Measurements from ENCODE around the gene TMEM74B. TPM values are rescaled to one million over a fixed set of nuclear protein-coding genes. Genes with fewer than 3 reads are reported as not detected.

Gene TMEM74B
- total RNA-seq, 1 experiment from 2014 or later: 8.4 TPM

DNA sequence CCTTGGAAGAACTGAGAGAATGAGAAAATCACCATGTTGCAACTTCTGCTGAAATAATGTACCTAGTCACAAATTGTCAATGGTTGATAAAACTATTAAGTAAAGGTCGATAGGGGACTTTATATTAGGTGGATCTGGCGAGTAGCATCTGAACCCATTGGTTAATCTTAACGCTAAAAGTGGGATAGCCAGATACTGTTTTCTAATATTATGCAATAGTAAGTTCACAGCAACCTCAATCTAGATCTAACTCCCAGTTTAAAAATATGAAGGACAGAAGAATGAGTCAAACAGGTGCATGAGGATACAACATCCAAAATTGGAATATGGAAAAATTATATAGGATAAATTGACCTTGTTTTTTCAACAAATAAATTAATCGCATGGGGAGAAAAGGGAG lies 47.5 kb downstream of the TMEM74B start:
- CTCF ChIA-PET: no interaction called here
- H3K4me3 Mint-ChIP-seq: no peak overlapping the region
- DNase-seq (ENCODE audit: low spot score) (no peak), ATAC-seq (no peak)
- H3K27ac Mint-ChIP-seq: no peak overlapping the region
- no peaks in the 10 kb centered on the region for H3K27me3 Mint-ChIP-seq (ENCODE audit: low read depth)
- TF ChIP-seq PREB (CRISPR knock-in tag; IDR thresholded peaks at IDR 0.05; ENCODE audit: borderline replicate concordance) (no peak), E2F5 (CRISPR knock-in tag; IDR thresholded peaks at IDR 0.05) (no peak), NFYB (CRISPR knock-in tag; conservative IDR thresholded peaks at IDR 0.05; ENCODE audit: low read depth) (no peak), TEAD1 (CRISPR knock-in tag; IDR thresholded peaks at IDR 0.05) (no peak)
- TF ChIP-seq, protein P1, sequence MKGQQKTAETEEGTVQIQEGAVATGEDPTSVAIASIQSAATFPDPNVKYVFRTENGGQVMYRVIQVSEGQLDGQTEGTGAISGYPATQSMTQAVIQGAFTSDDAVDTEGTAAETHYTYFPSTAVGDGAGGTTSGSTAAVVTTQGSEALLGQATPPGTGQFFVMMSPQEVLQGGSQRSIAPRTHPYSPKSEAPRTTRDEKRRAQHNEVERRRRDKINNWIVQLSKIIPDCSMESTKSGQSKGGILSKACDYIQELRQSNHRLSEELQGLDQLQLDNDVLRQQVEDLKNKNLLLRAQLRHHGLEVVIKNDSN (CRISPR knock-in tag; IDR thresholded peaks at IDR 0.05): no peak
- H3K9me3 Mint-ChIP-seq: no peaks in the 10 kb centered on the region; the same call in 1 of the 2 replicates
- H3K36me3 Mint-ChIP-seq: peaks cover 62% of the 10 kb centered on the region
- no peaks in the 10 kb centered on the region for H3K4me1 Mint-ChIP-seq
- POLR2A ChIA-PET: no interaction called here

GRCh38 chr20:1134836-1135235 lies 49.9 kb downstream of the TMEM74B start:
- CTCF ChIA-PET: no interaction called here
- Mint-ChIP-seq H3K9me3 (no peaks in the 10 kb centered on the region), H3K27ac (no peak overlapping the region), H3K4me1 (no peaks in the 10 kb centered on the region), H3K36me3 (peaks cover 66% of the 10 kb centered on the region), H3K27me3 (ENCODE audit: low read depth) (no peaks in the 10 kb centered on the region), H3K4me3 (no peak overlapping the region)
- DNase-seq (ENCODE audit: low spot score) (no peak), ATAC-seq (no peak)
- POLR2A ChIA-PET: no interaction called here
- TF ChIP-seq FOXP4 (CRISPR knock-in tag; IDR thresholded peaks at IDR 0.05): no peak
- TF ChIP-seq GRHL2 (CRISPR knock-in tag; IDR thresholded peaks at IDR 0.05; ENCODE audit: insufficient replicate concordance, severe bottlenecking): no peak
- TF ChIP-seq E2F1 (CRISPR knock-in tag; IDR thresholded peaks at IDR 0.05): no peak
- TF ChIP-seq ZNF138 (CRISPR knock-in tag; conservative IDR thresholded peaks at IDR 0.05): no peak
- TF ChIP-seq, protein P2, sequence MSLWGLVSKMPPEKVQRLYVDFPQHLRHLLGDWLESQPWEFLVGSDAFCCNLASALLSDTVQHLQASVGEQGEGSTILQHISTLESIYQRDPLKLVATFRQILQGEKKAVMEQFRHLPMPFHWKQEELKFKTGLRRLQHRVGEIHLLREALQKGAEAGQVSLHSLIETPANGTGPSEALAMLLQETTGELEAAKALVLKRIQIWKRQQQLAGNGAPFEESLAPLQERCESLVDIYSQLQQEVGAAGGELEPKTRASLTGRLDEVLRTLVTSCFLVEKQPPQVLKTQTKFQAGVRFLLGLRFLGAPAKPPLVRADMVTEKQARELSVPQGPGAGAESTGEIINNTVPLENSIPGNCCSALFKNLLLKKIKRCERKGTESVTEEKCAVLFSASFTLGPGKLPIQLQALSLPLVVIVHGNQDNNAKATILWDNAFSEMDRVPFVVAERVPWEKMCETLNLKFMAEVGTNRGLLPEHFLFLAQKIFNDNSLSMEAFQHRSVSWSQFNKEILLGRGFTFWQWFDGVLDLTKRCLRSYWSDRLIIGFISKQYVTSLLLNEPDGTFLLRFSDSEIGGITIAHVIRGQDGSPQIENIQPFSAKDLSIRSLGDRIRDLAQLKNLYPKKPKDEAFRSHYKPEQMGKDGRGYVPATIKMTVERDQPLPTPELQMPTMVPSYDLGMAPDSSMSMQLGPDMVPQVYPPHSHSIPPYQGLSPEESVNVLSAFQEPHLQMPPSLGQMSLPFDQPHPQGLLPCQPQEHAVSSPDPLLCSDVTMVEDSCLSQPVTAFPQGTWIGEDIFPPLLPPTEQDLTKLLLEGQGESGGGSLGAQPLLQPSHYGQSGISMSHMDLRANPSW (CRISPR knock-in tag; conservative IDR thresholded peaks at IDR 0.05; ENCODE audit: low read depth): no peak
- TF ChIP-seq, protein P3, sequence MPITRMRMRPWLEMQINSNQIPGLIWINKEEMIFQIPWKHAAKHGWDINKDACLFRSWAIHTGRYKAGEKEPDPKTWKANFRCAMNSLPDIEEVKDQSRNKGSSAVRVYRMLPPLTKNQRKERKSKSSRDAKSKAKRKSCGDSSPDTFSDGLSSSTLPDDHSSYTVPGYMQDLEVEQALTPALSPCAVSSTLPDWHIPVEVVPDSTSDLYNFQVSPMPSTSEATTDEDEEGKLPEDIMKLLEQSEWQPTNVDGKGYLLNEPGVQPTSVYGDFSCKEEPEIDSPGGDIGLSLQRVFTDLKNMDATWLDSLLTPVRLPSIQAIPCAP (CRISPR knock-in tag; IDR thresholded peaks at IDR 0.05): no peak
- TF ChIP-seq ZNF416 (CRISPR knock-in tag; IDR thresholded peaks at IDR 0.05): no peak
- TF ChIP-seq CDX4 (CRISPR knock-in tag; IDR thresholded peaks at IDR 0.05; ENCODE audit: borderline replicate concordance): no peak
- TF ChIP-seq FOXK1 (CRISPR knock-in tag; IDR thresholded peaks at IDR 0.05): no peak
- no peak for TF ChIP-seq OVOL2 (CRISPR knock-in tag; IDR thresholded peaks at IDR 0.05; ENCODE audit: borderline replicate concordance)
- TF ChIP-seq ZNF232 (CRISPR knock-in tag; IDR thresholded peaks at IDR 0.05): no peak
- TF ChIP-seq ESRRA (CRISPR knock-in tag; IDR thresholded peaks at IDR 0.05; ENCODE audit: borderline replicate concordance): no peak
- no peak for TF ChIP-seq SMAD4 (CRISPR knock-in tag; IDR thresholded peaks at IDR 0.05)
- TF ChIP-seq, protein P4, sequence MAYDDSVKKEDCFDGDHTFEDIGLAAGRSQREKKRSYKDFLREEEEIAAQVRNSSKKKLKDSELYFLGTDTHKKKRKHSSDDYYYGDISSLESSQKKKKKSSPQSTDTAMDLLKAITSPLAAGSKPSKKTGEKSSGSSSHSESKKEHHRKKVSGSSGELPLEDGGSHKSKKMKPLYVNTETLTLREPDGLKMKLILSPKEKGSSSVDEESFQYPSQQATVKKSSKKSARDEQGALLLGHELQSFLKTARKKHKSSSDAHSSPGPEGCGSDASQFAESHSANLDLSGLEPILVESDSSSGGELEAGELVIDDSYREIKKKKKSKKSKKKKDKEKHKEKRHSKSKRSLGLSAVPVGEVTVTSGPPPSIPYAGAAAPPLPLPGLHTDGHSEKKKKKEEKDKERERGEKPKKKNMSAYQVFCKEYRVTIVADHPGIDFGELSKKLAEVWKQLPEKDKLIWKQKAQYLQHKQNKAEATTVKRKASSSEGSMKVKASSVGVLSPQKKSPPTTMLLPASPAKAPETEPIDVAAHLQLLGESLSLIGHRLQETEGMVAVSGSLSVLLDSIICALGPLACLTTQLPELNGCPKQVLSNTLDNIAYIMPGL (CRISPR knock-in tag; IDR thresholded peaks at IDR 0.05): no peak
- TF ChIP-seq, protein P5, sequence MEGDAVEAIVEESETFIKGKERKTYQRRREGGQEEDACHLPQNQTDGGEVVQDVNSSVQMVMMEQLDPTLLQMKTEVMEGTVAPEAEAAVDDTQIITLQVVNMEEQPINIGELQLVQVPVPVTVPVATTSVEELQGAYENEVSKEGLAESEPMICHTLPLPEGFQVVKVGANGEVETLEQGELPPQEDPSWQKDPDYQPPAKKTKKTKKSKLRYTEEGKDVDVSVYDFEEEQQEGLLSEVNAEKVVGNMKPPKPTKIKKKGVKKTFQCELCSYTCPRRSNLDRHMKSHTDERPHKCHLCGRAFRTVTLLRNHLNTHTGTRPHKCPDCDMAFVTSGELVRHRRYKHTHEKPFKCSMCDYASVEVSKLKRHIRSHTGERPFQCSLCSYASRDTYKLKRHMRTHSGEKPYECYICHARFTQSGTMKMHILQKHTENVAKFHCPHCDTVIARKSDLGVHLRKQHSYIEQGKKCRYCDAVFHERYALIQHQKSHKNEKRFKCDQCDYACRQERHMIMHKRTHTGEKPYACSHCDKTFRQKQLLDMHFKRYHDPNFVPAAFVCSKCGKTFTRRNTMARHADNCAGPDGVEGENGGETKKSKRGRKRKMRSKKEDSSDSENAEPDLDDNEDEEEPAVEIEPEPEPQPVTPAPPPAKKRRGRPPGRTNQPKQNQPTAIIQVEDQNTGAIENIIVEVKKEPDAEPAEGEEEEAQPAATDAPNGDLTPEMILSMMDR (IDR thresholded peaks at IDR 0.05): no peak

Data from WTC11 (cell line).